Measurements from ENCODE around the gene BZW2. TPM values are rescaled to one million over a fixed set of nuclear protein-coding genes. Genes with fewer than 3 reads are reported as not detected.

BZW2 gene
- total RNA-seq, 4 donors from 2014 or later, result 16.1 to 135 (median 70.9) TPM

DNA sequence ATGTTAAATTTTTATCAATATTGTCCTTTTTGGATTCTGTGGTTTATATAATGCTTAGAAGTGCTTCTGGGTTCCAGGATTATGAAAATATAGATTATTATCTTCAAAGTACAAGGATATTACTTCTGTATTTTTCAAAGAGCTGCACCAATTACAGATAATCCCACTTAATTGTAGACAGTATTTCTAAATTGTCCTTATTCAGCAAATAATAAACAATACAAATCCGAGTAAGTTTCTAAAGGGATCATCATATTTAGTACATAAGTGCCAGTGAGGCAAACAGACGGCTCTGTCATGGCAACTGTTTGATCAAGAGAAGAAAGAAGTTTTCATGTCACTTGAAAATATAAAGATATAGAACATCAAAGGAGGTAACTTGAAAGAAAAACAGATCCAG lies 19.6 kb upstream of the BZW2 start:
- 50 to 66% methylated on average over 2 of the region's 2 CpGs for WGBS, 2 donors (ENCODE audit: low coverage in 1 of 2)
- TF ChIP-seq EP300 (IDR thresholded peaks at IDR 0.05; ENCODE audit: low read depth) (no peak), CTCF (IDR thresholded peaks at IDR 0.05) (no peak), POLR2AphosphoS5 (IDR thresholded peaks at IDR 0.05) (no peak), POLR2A (IDR thresholded peaks at IDR 0.05) (no peak)
- H3K36me3 ChIP-seq, result peaks cover 0 to 16% (median 6%) of the 10 kb centered on the region in 4 donors
- no peak overlapping the region for H3K27ac ChIP-seq
- DNase-seq, result no peak
- H3K9me3 ChIP-seq, result no peaks in the 10 kb centered on the region
- H3K4me3 ChIP-seq, result no peak overlapping the region
- H3K27me3 ChIP-seq, result no peaks in the 10 kb centered on the region
- in situ Hi-C loops (cut with MboI; ENCODE audit: low pct_ligation_motif_present in 1 of 4, low pct_unique_long_range_greater_than_20kb in 1 of 4, low sequenced_read_pairs in 3 of 4) (no loop called here), intact Hi-C loops (cut with DNase I; ENCODE audit: low total_unique reads) (no loop called here)
- peaks cover 0 to 3% (median 0%) of the 10 kb centered on the region in 4 donors for H3K4me1 ChIP-seq

GRCh38 chr7:16627236-16627635 lies 18.7 kb upstream of the BZW2 start:
- Histone ChIP-seq H3K9me3 (no peaks in the 10 kb centered on the region), H3K27ac (no peak overlapping the region), H3K4me1 (peaks cover 0 to 3% (median 0%) of the 10 kb centered on the region in 4 donors), H3K27me3 (no peaks in the 10 kb centered on the region), H3K4me3 (no peak overlapping the region), H3K36me3 (peaks cover 0 to 8% (median 2%) of the 10 kb centered on the region in 4 donors)
- in situ Hi-C loops (cut with MboI; ENCODE audit: low pct_ligation_motif_present in 1 of 4, low pct_unique_long_range_greater_than_20kb in 1 of 4, low sequenced_read_pairs in 3 of 4), result no loop called here
- DNase-seq, result no peak
- no peak for TF ChIP-seq POLR2AphosphoS5 (IDR thresholded peaks at IDR 0.05)
- no peak for TF ChIP-seq POLR2A (IDR thresholded peaks at IDR 0.05)
- no peak for TF ChIP-seq CTCF (IDR thresholded peaks at IDR 0.05)
- 58 to 72% methylated on average over 2 of the region's 2 CpGs for WGBS, 2 donors (ENCODE audit: low coverage in 1 of 2)
- intact Hi-C loops (cut with DNase I; ENCODE audit: low total_unique reads), result no loop called here

GRCh38 chr7:16630654-16631053 lies 15.3 kb upstream of the BZW2 start:
- TF ChIP-seq EP300 (IDR thresholded peaks at IDR 0.05; ENCODE audit: low read depth) (no peak), POLR2A (IDR thresholded peaks at IDR 0.05) (no peak), CTCF (IDR thresholded peaks at IDR 0.05) (no peak), POLR2AphosphoS5 (IDR thresholded peaks at IDR 0.05) (no peak)
- H3K36me3 ChIP-seq, result no peaks in the 10 kb centered on the region
- peaks cover 0 to 23% (median 16%) of the 10 kb centered on the region in 4 donors for H3K4me1 ChIP-seq
- no peaks in the 10 kb centered on the region for H3K27me3 ChIP-seq
- intact Hi-C loops (cut with DNase I; ENCODE audit: low total_unique reads) (no loop called here), in situ Hi-C loops (cut with MboI; ENCODE audit: low pct_ligation_motif_present in 1 of 4, low pct_unique_long_range_greater_than_20kb in 1 of 4, low sequenced_read_pairs in 3 of 4) (no loop called here)
- H3K27ac ChIP-seq, result no peak overlapping the region
- 91 to 92% methylated on average over 1 of the region's 1 CpG for WGBS, 2 donors (ENCODE audit: low coverage in 1 of 2)
- no peaks in the 10 kb centered on the region for H3K9me3 ChIP-seq
- no peak for DNase-seq
- no peak overlapping the region for H3K4me3 ChIP-seq

GRCh38 chr7:16634271-16634738 lies 11.7 kb upstream of the BZW2 start:
- peak overlapping the region in 1 of 4 donors; percentile 12 for H3K4me3 ChIP-seq
- DNase-seq, result peak; percentile 20
- TF ChIP-seq EP300 (IDR thresholded peaks at IDR 0.05; ENCODE audit: low read depth), result no peak
- TF ChIP-seq POLR2A (IDR thresholded peaks at IDR 0.05), result no peak
- no peak for TF ChIP-seq POLR2AphosphoS5 (IDR thresholded peaks at IDR 0.05)
- TF ChIP-seq CTCF (IDR thresholded peaks at IDR 0.05), result no peak
- no peaks in the 10 kb centered on the region for H3K9me3 ChIP-seq
- 46 to 50% methylated on average over 4 of the region's 4 CpGs for WGBS, 2 donors (ENCODE audit: low coverage in 1 of 2)
- peak overlapping the region; percentile 73 to 82 (median 78) for H3K27ac ChIP-seq
- no peaks in the 10 kb centered on the region for H3K27me3 ChIP-seq
- peaks cover 12 to 46% (median 31%) of the 10 kb centered on the region in 4 donors for H3K4me1 ChIP-seq
- in situ Hi-C loops (cut with MboI; ENCODE audit: low pct_ligation_motif_present in 1 of 4, low pct_unique_long_range_greater_than_20kb in 1 of 4, low sequenced_read_pairs in 3 of 4) (no loop called here), intact Hi-C loops (cut with DNase I; ENCODE audit: low total_unique reads) (no loop called here)
- H3K36me3 ChIP-seq, result no peaks in the 10 kb centered on the region

All from transverse colon (tissue), 4 donors.